GM12878 (cell line): Measurements from ENCODE around the gene ADIPOQ. TPM values are rescaled to one million over a fixed set of nuclear protein-coding genes. Genes with fewer than 3 reads are reported as not detected.

Experiments used
- ATAC-seq: fragments of 200-7000 bp; cut with Tn5 transposase; 3 replicates; pipeline ENCODE4 v1.9.1; 2020; ENCODE audit warnings: mild to moderate bottlenecking, moderate library complexity
- BruUV-seq: library from RNA; stranded (reverse); fragments of 400-500 nt; replicated peaks from 2 replicates; lab custom pipeline; 2021; lab: Mats Ljungman, UMichigan
- CTCF ChIA-PET: fragments of 300-600 bp; sonication (Branson Sonifier 250); formaldehyde crosslinking; extraction: SDS; loops from one replicate; lab custom pipeline; 2021; ENCODE audit warnings: inconsistent platforms; lab: Yijun Ruan, JAX
- POLR2A ChIA-PET: fragments of 350-600 bp; formaldehyde crosslinking; extraction: SDS; loops from one replicate; lab custom pipeline; 2021; ENCODE audit warnings: inconsistent platforms; lab: Charles Lee
- RAD21 ChIA-PET: fragments of 300-600 bp; sonication (Branson Sonifier 250); formaldehyde crosslinking; loops from one replicate; lab custom pipeline; 2023; ENCODE audit warnings: antibody characterized with exemption; ENCODE audit not compliant: unreplicated experiment; lab: Charles Lee
- SMC1A ChIA-PET: fragments of 300-600 bp; sonication (Branson Sonifier 250); formaldehyde crosslinking; loops from one replicate; lab custom pipeline; 2023; ENCODE audit not compliant: unreplicated experiment, uncharacterized antibody; lab: Charles Lee
- DNase-seq: peaks from one replicate; pipeline ENCODE4 v3.0.0-alpha.2; 2011; ENCODE audit warnings: low read depth, low spot score
- FAIRE-seq: peaks from 3 replicates; lab custom pipeline; 2011; peaks lifted over from hg19 to GRCh38; lab: Jason Lieb, UNC
- H2AFZ ChIP-seq: 2 replicates; pipeline ENCODE4 v1.6.0; 2011; ENCODE audit warnings: low read depth, low read length, control low read depth; ENCODE audit not compliant: control insufficient read depth
- H3K27ac ChIP-seq: 2 replicates; pipeline ENCODE4 v1.5.1; 2011; ENCODE audit warnings: control low read depth; ENCODE audit not compliant: control insufficient read depth, insufficient read depth
- H3K27me3 ChIP-seq, 2 experiments: replicated peaks in 1 of 2; 2 replicates each; pipeline versions ENCODE4 v1.6.0 to v1.6.1; 2011; ENCODE audit warnings: low read length in 1 of 2; ENCODE audit not compliant: control insufficient read depth in 2 of 2, insufficient read depth in 2 of 2
- H3K36me3 ChIP-seq, 2 experiments: 2 replicates each; pipeline ENCODE4 v1.5.1; 2011; ENCODE audit warnings: low read length in 1 of 2; ENCODE audit not compliant: control insufficient read depth in 2 of 2, insufficient read depth in 2 of 2
- H3K4me1 ChIP-seq: 2 replicates; pipeline ENCODE4 v1.6.1; 2011; ENCODE audit warnings: mild to moderate bottlenecking, low read length, moderate library complexity, mixed read lengths; ENCODE audit not compliant: control insufficient read depth, insufficient read depth
- H3K4me2 ChIP-seq: 2 replicates; pipeline ENCODE4 v1.6.0; 2011; ENCODE audit warnings: control low read depth; ENCODE audit not compliant: control insufficient read depth, insufficient read depth
- H3K4me3 ChIP-seq: fragments of 200-600 bp; sonication (generic); 2 replicates; pipeline ENCODE4 v1.5.1; 2016
- H3K79me2 ChIP-seq: 2 replicates; pipeline ENCODE4 v1.6.0; 2011; ENCODE audit warnings: low read length; ENCODE audit not compliant: control insufficient read depth, insufficient read depth
- H3K9ac ChIP-seq: 2 replicates; pipeline ENCODE4 v1.8.0; 2011; ENCODE audit warnings: low read length, control low read depth, mixed read lengths; ENCODE audit not compliant: control insufficient read depth, insufficient read depth
- H3K9me3 ChIP-seq: replicated peaks from 3 replicates; pipeline ENCODE4 v1.5.1; 2011; ENCODE audit warnings: mild to moderate bottlenecking, low read length; ENCODE audit not compliant: control insufficient read depth, insufficient read depth
- H4K20me1 ChIP-seq: 2 replicates; pipeline ENCODE4 v1.6.0; 2011; ENCODE audit not compliant: control insufficient read depth, insufficient read depth
- BACH1 ChIP-seq: fragments of 450-650 bp; IDR thresholded peaks from 2 replicates; pipeline ENCODE4 v1.6.1; 2017; ENCODE audit warnings: mild to moderate bottlenecking, borderline replicate concordance
- CBFB ChIP-seq: IDR thresholded peaks from 2 replicates; pipeline ENCODE4 v1.6.1; 2016; ENCODE audit warnings: antibody characterized with exemption, low read depth
- ETV6 ChIP-seq, 2 experiments: fragments of 450-650 bp in 1 of 2; IDR thresholded peaks in 1 of 2; conservative IDR thresholded peaks in 1 of 2; 2 replicates each; pipeline ENCODE4 v1.6.1; 2014; ENCODE audit warnings: antibody characterized with exemption in 1 of 2, borderline replicate concordance in 1 of 2, low read depth in 1 of 2, mild to moderate bottlenecking in 1 of 2, moderate library complexity in 1 of 2
- GABPA ChIP-seq: IDR thresholded peaks from 2 replicates; pipeline ENCODE4 v1.6.1; 2014; ENCODE audit warnings: antibody characterized with exemption, low read depth, mild to moderate bottlenecking, inconsistent platforms
- HDGF ChIP-seq: fragments of 450-650 bp; IDR thresholded peaks from 2 replicates; pipeline ENCODE4 v1.6.1; 2016; ENCODE audit warnings: antibody characterized with exemption
- JUND ChIP-seq: IDR thresholded peaks from 2 replicates; pipeline ENCODE4 v1.6.1; 2012; ENCODE audit warnings: low read depth, mild to moderate bottlenecking, low read length, improper control_type of control experiment, moderate library complexity
- NR2C2 ChIP-seq: IDR thresholded peaks from 2 replicates; pipeline ENCODE4 v1.6.1; 2011; ENCODE audit warnings: borderline replicate concordance, low read depth; ENCODE audit not compliant: control insufficient read depth, insufficient read length
- RCOR1 ChIP-seq: conservative IDR thresholded peaks from 2 replicates; pipeline ENCODE4 v1.6.1; 2012; ENCODE audit warnings: low read depth, low read length, improper control_type of control experiment
- SIN3A ChIP-seq: IDR thresholded peaks from 2 replicates; pipeline ENCODE4 v1.6.1; 2012; ENCODE audit warnings: low read depth, low read length, improper control_type of control experiment
- SMARCA5 ChIP-seq: fragments of 450-650 bp; IDR thresholded peaks from 2 replicates; pipeline ENCODE4 v1.6.1; 2017; ENCODE audit warnings: mild to moderate bottlenecking
- SREBF1 ChIP-seq: IDR thresholded peaks from 2 replicates; pipeline ENCODE4 v1.6.1; 2012; ENCODE audit warnings: mild to moderate bottlenecking, low read length
- STAT3 ChIP-seq: IDR thresholded peaks from 2 replicates; pipeline ENCODE4 v1.6.1; 2011; ENCODE audit warnings: low read depth, low read length, improper control_type of control experiment
- TAF1 ChIP-seq: IDR thresholded peaks from 2 replicates; pipeline ENCODE4 v1.6.1; 2011; ENCODE audit warnings: mild to moderate bottlenecking, low read depth, low read length, borderline replicate concordance
- TCF3 ChIP-seq: IDR thresholded peaks from 2 replicates; pipeline ENCODE4 v1.6.1; 2012; ENCODE audit warnings: low read depth, mild to moderate bottlenecking, low read length, borderline replicate concordance; ENCODE audit not compliant: insufficient read depth
- YBX1 ChIP-seq: fragments of 450-650 bp; IDR thresholded peaks from 2 replicates; pipeline ENCODE4 v1.6.1; 2016; ENCODE audit warnings: antibody characterized with exemption
- ZSCAN29 ChIP-seq: fragments of 450-650 bp; IDR thresholded peaks from 2 replicates; pipeline ENCODE4 v1.6.1; 2017; ENCODE audit warnings: mild to moderate bottlenecking, moderate library complexity
- WGBS: methylation state at CpG from one replicate; pipeline ENCODE4 v1.1.6; 2016; ENCODE audit warnings: low lambda C conversion rate; ENCODE audit not compliant: insufficient replicate concordance, insufficient coverage; ENCODE audit errors: missing lambda C conversion rate; 5-methylcytosine and 5-hydroxymethylcytosine counted together
- in situ Hi-C: fragments of 300-500 bp; cut with MboI; formaldehyde crosslinking; loops from 9 replicates; pipeline ENCODE4 v1.14.3; 2018; ENCODE audit warnings: mixed read lengths
- intact Hi-C: fragments of 100-400 bp; cut with micrococcal nuclease; formaldehyde crosslinking; loops from one replicate; pipeline ENCODE4 v1.14.2; 2022; ENCODE audit not compliant: unreplicated experiment
- polyA plus RNA-seq, 11 experiments: library from polyadenylated mRNA; depleted of rRNA in 4 of 11; unstranded in 6 of 11; stranded (reverse) in 5 of 11; fragments of >200 nt; fragmentation: Nextera tagmentation in 4 of 11; fragmentation: Illumina TruSeq in 1 of 11; extraction: Ambion mirVana in 4 of 11; extraction: Trizol in 1 of 11; gene quantifications; 1 replicate in 1 of 11; 2 replicates in 10 of 11; pipeline versions ENCODE4 v1.2.1 to v1.2.3, GENCODE V29; 2011 to 2016; ENCODE audit warnings: inconsistent platforms in 2 of 11, missing spikeins in 2 of 11, low read depth in 1 of 11
- total RNA-seq, 4 experiments: library from RNA; depleted of rRNA in 3 of 4; stranded (reverse); fragments of >200 nt in 3 of 4; fragmentation: Illumina TruSeq in 1 of 4; extraction: Trizol in 1 of 4; gene quantifications; 2 replicates each; pipeline versions ENCODE4 v1.2.1 to v1.2.3, GENCODE V29; 2013 to 2021
- TF ChIP-seq, protein P1 (sequence below): IDR thresholded peaks from 2 replicates; pipeline ENCODE4 v1.6.1; 2012; ENCODE audit warnings: low read length, inconsistent platforms
- TF ChIP-seq, protein P2 (sequence below): IDR thresholded peaks from 2 replicates; pipeline ENCODE4 v1.6.1; 2011; ENCODE audit warnings: borderline replicate concordance, low read depth, mild to moderate bottlenecking, moderate library complexity, mixed read lengths, low read length; ENCODE audit not compliant: insufficient read depth; ENCODE audit errors: extremely low read length
- TF ChIP-seq, protein P3 (sequence below): IDR thresholded peaks from 2 replicates; pipeline ENCODE4 v1.6.1; 2012; ENCODE audit warnings: low read depth, low read length, improper control_type of control experiment

ADIPOQ gene
- total and polyA plus RNA-seq, 10 of the 15 experiments (the other 5 are each of a cell fraction or from before 2014, with no cell fraction given), result not detected

DNA sequence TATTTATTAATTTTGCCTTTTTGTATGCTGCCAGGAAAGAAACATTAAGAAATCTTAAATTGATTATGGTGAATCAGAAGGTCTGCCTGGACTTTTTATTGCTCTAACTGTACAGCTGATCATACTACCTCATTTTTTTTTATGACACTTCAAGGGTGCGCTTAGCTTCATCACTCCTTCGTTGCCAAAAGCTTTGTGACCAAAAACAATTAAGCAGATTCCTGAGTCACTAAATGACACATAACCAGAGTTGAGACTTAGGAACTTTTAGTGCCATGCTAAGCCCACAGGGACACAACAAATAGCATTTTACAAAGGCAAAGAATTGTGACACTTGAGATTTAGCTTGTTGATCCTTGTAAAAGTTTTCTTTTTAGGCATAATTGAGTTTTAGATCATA is 4.9 kb downstream of the ADIPOQ start:
- ChIA-PET RAD21 (interaction anchor here (1.2 to 2.2 kb wide), 4 partner anchors 10 to 306 kb away, joined by 3 to 7 read pairs (median 4); no protein-coding TSS in a partner anchor), CTCF (interaction anchor here (1.5 to 5.9 kb wide), 4 partner anchors 265 to 319 kb away, joined by 3 to 147 read pairs (median 38); no protein-coding TSS in a partner anchor), SMC1A (interaction anchor here (1.5 to 3.9 kb wide), 3 partner anchors 221 to 317 kb away, joined by 6 to 95 read pairs (median 6); no protein-coding TSS in a partner anchor), POLR2A (interaction anchor here (0.6 kb wide), 1 partner anchor 343 kb away, joined by 4 read pairs; no protein-coding TSS in a partner anchor)
- Histone ChIP-seq H3K4me2 (no peak overlapping the region), H3K36me3 (no peaks in the 10 kb centered on the region), H3K4me1 (no peaks in the 10 kb centered on the region), H3K9ac (no peak overlapping the region), H3K27me3 (peaks cover 0 to 7% of the 10 kb centered on the region in 2 experiments; a peak in 2 of 4 replicates), H4K20me1 (no peaks in the 10 kb centered on the region), H2AFZ (no peak overlapping the region), H3K79me2 (no peaks in the 10 kb centered on the region), H3K27ac (no peak overlapping the region), H3K9me3 (no peaks in the 10 kb centered on the region), H3K4me3 (no peak overlapping the region)
- ATAC-seq, result no peak
- TF ChIP-seq, protein P1, sequence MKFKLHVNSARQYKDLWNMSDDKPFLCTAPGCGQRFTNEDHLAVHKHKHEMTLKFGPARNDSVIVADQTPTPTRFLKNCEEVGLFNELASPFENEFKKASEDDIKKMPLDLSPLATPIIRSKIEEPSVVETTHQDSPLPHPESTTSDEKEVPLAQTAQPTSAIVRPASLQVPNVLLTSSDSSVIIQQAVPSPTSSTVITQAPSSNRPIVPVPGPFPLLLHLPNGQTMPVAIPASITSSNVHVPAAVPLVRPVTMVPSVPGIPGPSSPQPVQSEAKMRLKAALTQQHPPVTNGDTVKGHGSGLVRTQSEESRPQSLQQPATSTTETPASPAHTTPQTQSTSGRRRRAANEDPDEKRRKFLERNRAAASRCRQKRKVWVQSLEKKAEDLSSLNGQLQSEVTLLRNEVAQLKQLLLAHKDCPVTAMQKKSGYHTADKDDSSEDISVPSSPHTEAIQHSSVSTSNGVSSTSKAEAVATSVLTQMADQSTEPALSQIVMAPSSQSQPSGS, result no peak
- no peak for TF ChIP-seq NR2C2
- TF ChIP-seq TCF3, result no peak
- TF ChIP-seq ETV6 (conservative IDR thresholded peaks at IDR 0.05 in 1 of 2, IDR thresholded peaks at IDR 0.05 in 1 of 2; ENCODE audit: borderline replicate concordance in 1 of 2, low read depth in 1 of 2), result no peak
- TF ChIP-seq RCOR1, result no peak
- TF ChIP-seq SMARCA5, result no peak
- TF ChIP-seq HDGF, result no peak
- no peak for TF ChIP-seq SREBF1
- TF ChIP-seq GABPA, result no peak
- TF ChIP-seq ZSCAN29, result no peak
- TF ChIP-seq, protein P2, sequence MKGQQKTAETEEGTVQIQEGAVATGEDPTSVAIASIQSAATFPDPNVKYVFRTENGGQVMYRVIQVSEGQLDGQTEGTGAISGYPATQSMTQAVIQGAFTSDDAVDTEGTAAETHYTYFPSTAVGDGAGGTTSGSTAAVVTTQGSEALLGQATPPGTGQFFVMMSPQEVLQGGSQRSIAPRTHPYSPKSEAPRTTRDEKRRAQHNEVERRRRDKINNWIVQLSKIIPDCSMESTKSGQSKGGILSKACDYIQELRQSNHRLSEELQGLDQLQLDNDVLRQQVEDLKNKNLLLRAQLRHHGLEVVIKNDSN, result no peak
- no peak for TF ChIP-seq YBX1
- TF ChIP-seq TAF1, result no peak
- TF ChIP-seq SIN3A, result no peak
- TF ChIP-seq, protein P3, sequence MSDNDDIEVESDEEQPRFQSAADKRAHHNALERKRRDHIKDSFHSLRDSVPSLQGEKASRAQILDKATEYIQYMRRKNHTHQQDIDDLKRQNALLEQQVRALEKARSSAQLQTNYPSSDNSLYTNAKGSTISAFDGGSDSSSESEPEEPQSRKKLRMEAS, result no peak
- TF ChIP-seq STAT3, result no peak
- no peak for TF ChIP-seq JUND
- no peak for TF ChIP-seq CBFB
- no peak for TF ChIP-seq BACH1
- no peak for DNase-seq
- in situ Hi-C loops, result loop anchor here (5.0 kb wide), 1 partner anchor 315 kb away; no protein-coding TSS in a partner anchor
- WGBS, result 9% methylated on average over 2 of the region's 2 CpGs
- no TSS peak for BruUV-seq
- intact Hi-C loops, result loop anchor here (5.0 kb wide), 1 partner anchor 180 kb away; no protein-coding TSS in a partner anchor
- FAIRE-seq, result no peak
